HUES6 (cell line): ENCODE data around the gene FGGY.

Experiments used
- H3K27ac ChIP-seq: 2 replicates; pipeline ENCODE4 v1.7.0; 2013; ENCODE audit warnings: low read depth, mild to moderate bottlenecking, low read length, inconsistent platforms
- H3K27me3 ChIP-seq: 2 replicates; pipeline ENCODE4 v1.6.1; 2013; ENCODE audit warnings: low read length; ENCODE audit not compliant: control insufficient read depth, insufficient read depth
- H3K36me3 ChIP-seq: 2 replicates; pipeline ENCODE4 v1.6.1; 2013; ENCODE audit warnings: low read length; ENCODE audit not compliant: control insufficient read depth, insufficient read depth
- H3K4me1 ChIP-seq: 2 replicates; pipeline ENCODE4 v1.6.1; 2013; ENCODE audit warnings: low read length; ENCODE audit not compliant: control insufficient read depth, insufficient read depth
- H3K4me3 ChIP-seq: 2 replicates; pipeline ENCODE4 v1.5.1; 2013; ENCODE audit warnings: low read depth, low read length
- H3K9ac ChIP-seq: one replicate; pipeline ENCODE4 v1.6.1; 2013; ENCODE audit warnings: mild to moderate bottlenecking, low read length
- H3K9me3 ChIP-seq: 2 replicates; pipeline ENCODE4 v1.6.1; 2013; ENCODE audit warnings: low read depth, low read length; ENCODE audit not compliant: control insufficient read depth, insufficient read depth

The FGGY gene

GRCh38 chr1:59367301-59368007 is 70.6 kb downstream of the FGGY start:
- no peaks in the 10 kb centered on the region for H3K36me3 ChIP-seq
- no peak overlapping the region for H3K9ac ChIP-seq
- H3K27me3 ChIP-seq = no peaks in the 10 kb centered on the region
- no peaks in the 10 kb centered on the region for H3K4me1 ChIP-seq
- no peak overlapping the region for H3K4me3 ChIP-seq
- peaks cover 7% of the 10 kb centered on the region; the same call in 1 of the 2 replicates for H3K9me3 ChIP-seq
- no peak overlapping the region for H3K27ac ChIP-seq

GRCh38 chr1:59368008-59368670 is 71.2 kb downstream of the FGGY start:
- no peaks in the 10 kb centered on the region for H3K27me3 ChIP-seq
- no peaks in the 10 kb centered on the region for H3K4me1 ChIP-seq
- no peaks in the 10 kb centered on the region for H3K36me3 ChIP-seq
- H3K4me3 ChIP-seq = no peak overlapping the region
- peaks cover 7% of the 10 kb centered on the region; the same call in 1 of the 2 replicates for H3K9me3 ChIP-seq
- no peak overlapping the region for H3K9ac ChIP-seq
- H3K27ac ChIP-seq = no peak overlapping the region

GRCh38 chr1:59375321-59376220 is 78.7 kb downstream of the FGGY start:
- Histone ChIP-seq H3K27me3 (no peaks in the 10 kb centered on the region), H3K4me1 (no peaks in the 10 kb centered on the region), H3K9me3 (no peaks in the 10 kb centered on the region), H3K36me3 (no peaks in the 10 kb centered on the region), H3K9ac (no peak overlapping the region), H3K4me3 (no peak overlapping the region), H3K27ac (no peak overlapping the region)

GRCh38 chr1:59377350-59377904 is 80.5 kb downstream of the FGGY start:
- Histone ChIP-seq H3K27ac (no peak overlapping the region), H3K27me3 (no peaks in the 10 kb centered on the region), H3K9me3 (no peaks in the 10 kb centered on the region), H3K4me1 (no peaks in the 10 kb centered on the region), H3K36me3 (no peaks in the 10 kb centered on the region), H3K4me3 (no peak overlapping the region), H3K9ac (no peak overlapping the region)

- Histone ChIP-seq H3K27me3 (no peaks in the 10 kb centered on the region), H3K27ac (no peak overlapping the region), H3K36me3 (no peaks in the 10 kb centered on the region), H3K9ac (no peak overlapping the region), H3K9me3 (no peaks in the 10 kb centered on the region), H3K4me3 (no peak overlapping the region), H3K4me1 (peaks cover 6% of the 10 kb centered on the region; the same call in 1 of the 2 replicates)
Observed at GRCh38 chr1:59378621-59379370, 81.9 kb downstream of the FGGY start.

- H3K4me1 ChIP-seq = peaks cover 12% of the 10 kb centered on the region
- no peaks in the 10 kb centered on the region for H3K36me3 ChIP-seq
- no peak overlapping the region for H3K4me3 ChIP-seq
- no peaks in the 10 kb centered on the region for H3K9me3 ChIP-seq
- H3K27me3 ChIP-seq = no peaks in the 10 kb centered on the region
- H3K27ac ChIP-seq = no peak overlapping the region
- no peak overlapping the region for H3K9ac ChIP-seq
Observed at GRCh38 chr1:59379371-59379728, 82.5 kb downstream of the FGGY start.

GRCh38 chr1:59383963-59384362 is 87.1 kb downstream of the FGGY start:
- Histone ChIP-seq H3K9ac (no peak overlapping the region), H3K9me3 (no peaks in the 10 kb centered on the region), H3K4me3 (no peak overlapping the region), H3K27me3 (no peaks in the 10 kb centered on the region), H3K27ac (no peak overlapping the region), H3K36me3 (no peaks in the 10 kb centered on the region), H3K4me1 (peaks cover 21% of the 10 kb centered on the region)

GRCh38 chr1:59384443-59384842 is 87.5 kb downstream of the FGGY start:
- Histone ChIP-seq H3K9ac (no peak overlapping the region), H3K36me3 (no peaks in the 10 kb centered on the region), H3K27ac (no peak overlapping the region), H3K4me3 (no peak overlapping the region), H3K27me3 (no peaks in the 10 kb centered on the region), H3K9me3 (no peaks in the 10 kb centered on the region), H3K4me1 (peaks cover 21% of the 10 kb centered on the region)

GRCh38 chr1:59388191-59388590 is 91.3 kb downstream of the FGGY start:
- Histone ChIP-seq H3K27me3 (no peaks in the 10 kb centered on the region), H3K36me3 (no peaks in the 10 kb centered on the region), H3K4me1 (peaks cover 26% of the 10 kb centered on the region), H3K27ac (no peak overlapping the region), H3K9ac (no peak overlapping the region), H3K9me3 (no peaks in the 10 kb centered on the region), H3K4me3 (no peak overlapping the region)

GRCh38 chr1:59389847-59390246 is 93.0 kb downstream of the FGGY start:
- Histone ChIP-seq H3K4me3 (no peak overlapping the region), H3K4me1 (peaks cover 18% of the 10 kb centered on the region), H3K36me3 (no peaks in the 10 kb centered on the region), H3K9ac (no peak overlapping the region), H3K9me3 (no peaks in the 10 kb centered on the region), H3K27me3 (no peaks in the 10 kb centered on the region), H3K27ac (no peak overlapping the region)
